ENCODE measurements around the gene ZNF561.

DNA sequence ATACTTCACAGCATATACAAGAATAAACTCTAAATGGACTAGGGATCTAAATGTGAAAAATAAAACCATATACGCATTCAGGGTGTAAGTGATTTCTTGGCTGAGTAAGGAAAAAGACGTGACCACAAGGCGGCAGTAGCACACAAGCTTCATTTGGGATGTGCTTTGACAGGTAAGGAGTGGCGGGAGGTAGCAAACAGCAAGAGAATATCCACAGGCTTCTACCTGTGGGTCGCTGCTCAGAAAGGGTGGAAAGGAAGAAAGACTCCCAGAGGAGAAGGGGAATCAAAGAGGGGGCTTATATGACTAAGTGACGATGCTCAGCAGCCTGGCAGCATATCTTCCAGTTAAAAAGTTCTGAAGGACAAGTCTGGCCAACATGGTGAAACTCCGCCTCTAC is 34.3 kb downstream of the ZNF561 start:
- TF ChIP-seq, protein P1, sequence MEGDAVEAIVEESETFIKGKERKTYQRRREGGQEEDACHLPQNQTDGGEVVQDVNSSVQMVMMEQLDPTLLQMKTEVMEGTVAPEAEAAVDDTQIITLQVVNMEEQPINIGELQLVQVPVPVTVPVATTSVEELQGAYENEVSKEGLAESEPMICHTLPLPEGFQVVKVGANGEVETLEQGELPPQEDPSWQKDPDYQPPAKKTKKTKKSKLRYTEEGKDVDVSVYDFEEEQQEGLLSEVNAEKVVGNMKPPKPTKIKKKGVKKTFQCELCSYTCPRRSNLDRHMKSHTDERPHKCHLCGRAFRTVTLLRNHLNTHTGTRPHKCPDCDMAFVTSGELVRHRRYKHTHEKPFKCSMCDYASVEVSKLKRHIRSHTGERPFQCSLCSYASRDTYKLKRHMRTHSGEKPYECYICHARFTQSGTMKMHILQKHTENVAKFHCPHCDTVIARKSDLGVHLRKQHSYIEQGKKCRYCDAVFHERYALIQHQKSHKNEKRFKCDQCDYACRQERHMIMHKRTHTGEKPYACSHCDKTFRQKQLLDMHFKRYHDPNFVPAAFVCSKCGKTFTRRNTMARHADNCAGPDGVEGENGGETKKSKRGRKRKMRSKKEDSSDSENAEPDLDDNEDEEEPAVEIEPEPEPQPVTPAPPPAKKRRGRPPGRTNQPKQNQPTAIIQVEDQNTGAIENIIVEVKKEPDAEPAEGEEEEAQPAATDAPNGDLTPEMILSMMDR (IDR thresholded peaks at IDR 0.05; ENCODE audit: insufficient read depth, low read depth, low read length) = peak; percentile 52
- TF ChIP-seq EZH2 (IDR thresholded peaks at IDR 0.05; ENCODE audit: insufficient read depth, low read length) = no peak
